NB4 (cell line): ENCODE results near the gene H19.

Experiments used
- MYC ChIP-seq: IDR thresholded peaks from 2 replicates; pipeline ENCODE4 v1.6.1; 2011; ENCODE audit warnings: low read depth, low read length
- POLR2A ChIP-seq: IDR thresholded peaks from 2 replicates; pipeline ENCODE4 v1.6.1; 2011; ENCODE audit warnings: mild to moderate bottlenecking; ENCODE audit not compliant: insufficient read length; ENCODE audit errors: extremely low read depth
- TF ChIP-seq, protein P1 (sequence below): IDR thresholded peaks from one replicate; pipeline ENCODE4 v1.5.1; 2012; ENCODE audit warnings: low read depth, low read length
- TF ChIP-seq, protein P2 (sequence below): IDR thresholded peaks from 2 replicates; pipeline ENCODE4 v1.6.1; 2011; ENCODE audit warnings: low read depth, low read length

DNA sequence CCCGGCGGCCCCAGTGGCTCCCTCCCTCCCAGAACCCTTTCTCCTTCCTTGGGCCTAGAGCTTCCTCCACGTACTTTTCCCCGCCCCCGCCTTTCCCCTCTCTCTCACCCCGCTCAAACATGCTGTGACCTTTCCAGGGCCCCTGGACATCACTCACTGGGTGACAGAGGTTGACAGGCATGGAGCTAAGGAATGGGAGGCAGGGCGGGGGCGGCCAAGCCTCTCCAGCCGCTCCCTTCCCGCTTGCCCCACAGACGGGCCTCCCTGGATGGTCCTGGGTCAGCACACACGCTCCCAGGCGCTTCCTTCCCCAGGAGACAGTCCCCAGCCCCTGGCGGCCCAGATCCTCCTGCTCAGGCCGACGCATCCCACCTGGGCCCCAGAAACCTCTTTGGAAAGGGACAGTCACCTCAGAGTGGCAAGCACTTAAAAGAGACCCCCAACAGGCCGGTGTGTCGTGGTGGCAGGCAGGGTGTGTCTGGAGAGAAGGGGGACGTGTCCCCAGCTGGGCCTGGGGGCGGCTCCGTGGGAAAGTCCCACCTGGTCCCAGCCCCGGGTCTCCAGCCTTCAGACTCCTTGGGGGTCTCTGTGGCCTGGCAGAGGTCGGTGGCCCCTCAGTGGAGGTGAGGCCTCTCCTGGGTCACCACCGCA is 8.8 kb downstream of the H19 start:
- TF ChIP-seq, protein P1, sequence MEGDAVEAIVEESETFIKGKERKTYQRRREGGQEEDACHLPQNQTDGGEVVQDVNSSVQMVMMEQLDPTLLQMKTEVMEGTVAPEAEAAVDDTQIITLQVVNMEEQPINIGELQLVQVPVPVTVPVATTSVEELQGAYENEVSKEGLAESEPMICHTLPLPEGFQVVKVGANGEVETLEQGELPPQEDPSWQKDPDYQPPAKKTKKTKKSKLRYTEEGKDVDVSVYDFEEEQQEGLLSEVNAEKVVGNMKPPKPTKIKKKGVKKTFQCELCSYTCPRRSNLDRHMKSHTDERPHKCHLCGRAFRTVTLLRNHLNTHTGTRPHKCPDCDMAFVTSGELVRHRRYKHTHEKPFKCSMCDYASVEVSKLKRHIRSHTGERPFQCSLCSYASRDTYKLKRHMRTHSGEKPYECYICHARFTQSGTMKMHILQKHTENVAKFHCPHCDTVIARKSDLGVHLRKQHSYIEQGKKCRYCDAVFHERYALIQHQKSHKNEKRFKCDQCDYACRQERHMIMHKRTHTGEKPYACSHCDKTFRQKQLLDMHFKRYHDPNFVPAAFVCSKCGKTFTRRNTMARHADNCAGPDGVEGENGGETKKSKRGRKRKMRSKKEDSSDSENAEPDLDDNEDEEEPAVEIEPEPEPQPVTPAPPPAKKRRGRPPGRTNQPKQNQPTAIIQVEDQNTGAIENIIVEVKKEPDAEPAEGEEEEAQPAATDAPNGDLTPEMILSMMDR: no peak
- TF ChIP-seq POLR2A: no peak
- TF ChIP-seq MYC: no peak
- TF ChIP-seq, protein P2, sequence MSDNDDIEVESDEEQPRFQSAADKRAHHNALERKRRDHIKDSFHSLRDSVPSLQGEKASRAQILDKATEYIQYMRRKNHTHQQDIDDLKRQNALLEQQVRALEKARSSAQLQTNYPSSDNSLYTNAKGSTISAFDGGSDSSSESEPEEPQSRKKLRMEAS: no peak
